ENCODE measurements around the gene TRHDE. TPM values are rescaled to one million over a fixed set of nuclear protein-coding genes. Genes with fewer than 3 reads are reported as not detected.

Gene TRHDE
- polyA plus RNA-seq, 1 donor (not counting 4 experiments of a cell fraction or from before 2014, with no cell fraction given), result 0.12 TPM

DNA sequence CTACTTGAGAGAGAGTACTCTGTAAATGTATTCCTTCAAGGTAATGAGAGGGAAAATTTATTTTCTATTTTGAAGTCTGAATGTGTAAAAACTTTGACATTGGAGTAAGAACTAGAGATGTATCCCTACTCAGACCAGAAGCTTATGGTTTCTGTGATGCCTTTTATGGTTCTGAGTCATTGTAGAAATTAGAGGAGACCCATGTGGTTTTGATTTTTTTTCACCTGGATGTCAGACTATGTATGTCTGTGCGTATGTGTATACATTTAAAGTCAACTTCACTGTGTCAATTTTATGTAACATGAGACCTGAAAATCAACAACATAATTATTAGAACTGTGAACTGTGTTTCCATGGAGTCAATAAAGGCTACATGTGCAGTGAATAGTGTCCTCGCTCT is 302.0 kb downstream of the TRHDE start:
- Histone ChIP-seq H3K9me3 (ENCODE audit: control insufficient read depth, low read depth, low read length) (no peaks in the 10 kb centered on the region), H3K9me1 (ENCODE audit: control insufficient read depth, extremely low read depth, insufficient read depth, low read length) (no peaks in the 10 kb centered on the region), H3K79me2 (ENCODE audit: control insufficient read depth, insufficient read depth, low read length) (no peaks in the 10 kb centered on the region), H3K36me3 (ENCODE audit: control insufficient read depth in 2 of 2, extremely low read depth in 1 of 2, insufficient read depth in 2 of 2, low read length in 2 of 2) (no peaks in the 10 kb centered on the region), H2AFZ (ENCODE audit: control insufficient read depth, low read length) (no peak overlapping the region), H3K9ac (ENCODE audit: control insufficient read depth, extremely low read depth, insufficient read depth, low read length) (no peak overlapping the region), H3K4me2 (ENCODE audit: control insufficient read depth, extremely low read depth, insufficient read depth, low read depth, low read length) (no peak overlapping the region), H3K4me1 (ENCODE audit: control insufficient read depth, extremely low read depth, insufficient read depth, low read length) (no peaks in the 10 kb centered on the region), H3K27me3 (ENCODE audit: control insufficient read depth, extremely low read depth, insufficient read depth, low read length) (no peaks in the 10 kb centered on the region), H4K20me1 (ENCODE audit: control insufficient read depth, extremely low read depth, insufficient read depth, low read length) (no peaks in the 10 kb centered on the region), H3K4me3 (ENCODE audit: control insufficient read depth in 2 of 3, extremely low read depth in 1 of 3, insufficient read depth in 2 of 3, low read depth in 1 of 3, low read length in 3 of 3) (no peak overlapping the region), H3K27ac (ENCODE audit: control insufficient read depth, insufficient read depth, low read length) (no peak overlapping the region)
- no peak for TF ChIP-seq EZH2 (IDR thresholded peaks at IDR 0.05; ENCODE audit: low read length)
- TF ChIP-seq, protein P1, sequence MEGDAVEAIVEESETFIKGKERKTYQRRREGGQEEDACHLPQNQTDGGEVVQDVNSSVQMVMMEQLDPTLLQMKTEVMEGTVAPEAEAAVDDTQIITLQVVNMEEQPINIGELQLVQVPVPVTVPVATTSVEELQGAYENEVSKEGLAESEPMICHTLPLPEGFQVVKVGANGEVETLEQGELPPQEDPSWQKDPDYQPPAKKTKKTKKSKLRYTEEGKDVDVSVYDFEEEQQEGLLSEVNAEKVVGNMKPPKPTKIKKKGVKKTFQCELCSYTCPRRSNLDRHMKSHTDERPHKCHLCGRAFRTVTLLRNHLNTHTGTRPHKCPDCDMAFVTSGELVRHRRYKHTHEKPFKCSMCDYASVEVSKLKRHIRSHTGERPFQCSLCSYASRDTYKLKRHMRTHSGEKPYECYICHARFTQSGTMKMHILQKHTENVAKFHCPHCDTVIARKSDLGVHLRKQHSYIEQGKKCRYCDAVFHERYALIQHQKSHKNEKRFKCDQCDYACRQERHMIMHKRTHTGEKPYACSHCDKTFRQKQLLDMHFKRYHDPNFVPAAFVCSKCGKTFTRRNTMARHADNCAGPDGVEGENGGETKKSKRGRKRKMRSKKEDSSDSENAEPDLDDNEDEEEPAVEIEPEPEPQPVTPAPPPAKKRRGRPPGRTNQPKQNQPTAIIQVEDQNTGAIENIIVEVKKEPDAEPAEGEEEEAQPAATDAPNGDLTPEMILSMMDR (optimal IDR thresholded peaks at IDR 0.05 in 1 of 3, IDR thresholded peaks at IDR 0.05 in 1 of 3, conservative IDR thresholded peaks at IDR 0.05 in 1 of 3; ENCODE audit: extremely low read depth in 1 of 3, insufficient read depth in 2 of 3, low read length in 3 of 3), result no peak
- no peak for FAIRE-seq
- no peak for DNase-seq (ENCODE audit: low read depth, low spot score)
- dilution Hi-C loops (cut with MboI; ENCODE audit: extremely low pct_ligation_motif_present, low sequenced_read_pairs), result no loop called here

DNA sequence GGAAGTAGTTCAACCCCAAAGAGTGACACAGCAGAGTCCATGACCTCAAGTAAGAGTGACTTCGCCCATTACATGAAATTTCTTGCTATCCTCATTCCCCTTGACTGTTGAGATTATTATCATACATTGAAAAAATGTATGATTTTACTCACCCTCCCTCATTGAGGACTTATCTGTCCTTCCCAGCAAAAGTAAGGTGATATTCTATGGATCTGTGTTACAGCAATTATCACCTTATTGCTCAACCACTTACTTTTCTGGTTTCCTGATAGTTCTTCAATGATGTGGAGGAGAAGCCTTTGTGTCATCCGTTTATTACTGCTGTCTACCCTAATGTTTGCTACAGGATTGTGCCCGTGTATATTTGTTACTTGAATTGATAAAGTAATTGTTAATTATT is 306.2 kb downstream of the TRHDE start:
- H3K27me3 ChIP-seq (ENCODE audit: control insufficient read depth, extremely low read depth, insufficient read depth, low read length), result no peaks in the 10 kb centered on the region
- dilution Hi-C loops (cut with MboI; ENCODE audit: extremely low pct_ligation_motif_present, low sequenced_read_pairs), result no loop called here
- no peak overlapping the region for H2AFZ ChIP-seq (ENCODE audit: control insufficient read depth, low read length)
- no peak overlapping the region for H3K4me2 ChIP-seq (ENCODE audit: control insufficient read depth, extremely low read depth, insufficient read depth, low read depth, low read length)
- H3K27ac ChIP-seq (ENCODE audit: control insufficient read depth, insufficient read depth, low read length), result no peak overlapping the region
- no peaks in the 10 kb centered on the region for H3K79me2 ChIP-seq (ENCODE audit: control insufficient read depth, insufficient read depth, low read length)
- H3K9ac ChIP-seq (ENCODE audit: control insufficient read depth, extremely low read depth, insufficient read depth, low read length), result no peak overlapping the region
- H3K4me1 ChIP-seq (ENCODE audit: control insufficient read depth, extremely low read depth, insufficient read depth, low read length), result no peaks in the 10 kb centered on the region
- H4K20me1 ChIP-seq (ENCODE audit: control insufficient read depth, extremely low read depth, insufficient read depth, low read length), result no peaks in the 10 kb centered on the region
- DNase-seq (ENCODE audit: low read depth, low spot score), result no peak
- no peak for TF ChIP-seq EZH2 (IDR thresholded peaks at IDR 0.05; ENCODE audit: low read length)
- TF ChIP-seq, protein P1 (optimal IDR thresholded peaks at IDR 0.05 in 1 of 3, IDR thresholded peaks at IDR 0.05 in 1 of 3, conservative IDR thresholded peaks at IDR 0.05 in 1 of 3; ENCODE audit: extremely low read depth in 1 of 3, insufficient read depth in 2 of 3, low read length in 3 of 3), result no peak
- H3K36me3 ChIP-seq (ENCODE audit: control insufficient read depth in 2 of 2, extremely low read depth in 1 of 2, insufficient read depth in 2 of 2, low read length in 2 of 2), result no peaks in the 10 kb centered on the region
- no peaks in the 10 kb centered on the region for H3K9me3 ChIP-seq (ENCODE audit: control insufficient read depth, low read depth, low read length)
- no peak overlapping the region for H3K4me3 ChIP-seq (ENCODE audit: control insufficient read depth in 2 of 3, extremely low read depth in 1 of 3, insufficient read depth in 2 of 3, low read depth in 1 of 3, low read length in 3 of 3)
- FAIRE-seq, result no peak
- H3K9me1 ChIP-seq (ENCODE audit: control insufficient read depth, extremely low read depth, insufficient read depth, low read length), result no peaks in the 10 kb centered on the region
